ENCODE data around the gene FADS6. TPM values are rescaled to one million over a fixed set of nuclear protein-coding genes. Genes with fewer than 3 reads are reported as not detected.

The FADS6 gene
- polyA plus RNA-seq, 1 of the 3 experiments (the other 2 are of a cell fraction), result not detected

- Histone ChIP-seq H4K20me1 (ENCODE audit: insufficient read depth) (no peaks in the 10 kb centered on the region), H3K4me2 (no peak overlapping the region), H3K27me3 (ENCODE audit: insufficient read depth) (peaks cover 83% of the 10 kb centered on the region), H2AFZ (ENCODE audit: low read depth) (no peak overlapping the region), H3K27ac (ENCODE audit: low read depth in 2 of 2, low read length in 1 of 2) (no peak overlapping the region), H3K36me3 (replicated peaks in 1 of 2; ENCODE audit: control insufficient read depth in 1 of 2, insufficient read depth in 2 of 2, low read length in 1 of 2) (no peaks in the 10 kb centered on the region), H3K9me2 (no peaks in the 10 kb centered on the region), H3K79me2 (ENCODE audit: insufficient read depth) (no peaks in the 10 kb centered on the region), H3F3A (replicated peaks; ENCODE audit: insufficient read depth) (no peaks in the 10 kb centered on the region), H3K9ac (no peak overlapping the region), H3K4me3 (ENCODE audit: low read depth in 2 of 2, low read length in 1 of 2) (no peak overlapping the region), H3K9me3 (no peaks in the 10 kb centered on the region), H3K4me1 (ENCODE audit: control insufficient read depth in 1 of 2, insufficient read depth in 2 of 2, low read depth in 1 of 2, low read length in 1 of 2) (no peaks in the 10 kb centered on the region; a peak in 1 of 4 replicates)
- TF ChIP-seq JUND (IDR thresholded peaks at IDR 0.05), result no peak
- ChIA-PET CTCF (interaction anchor here (2.0 to 8.3 kb wide), 4 partner anchors 15 to 148 kb away, joined by 6 to 77 read pairs (median 10); partner anchors contain the start of genes OTOP2 and USH1G), POLR2A (interaction anchor here (1.0 kb wide), 1 partner anchor 11 kb away, joined by 5 read pairs; no protein-coding TSS in a partner anchor)
- 45% methylated on average over 8 of the region's 8 CpGs for WGBS (ENCODE audit: low lambda C conversion rate)
- DNase-seq, result no peak
Observed at GRCh38 chr17:74939534-74939933, 46.1 kb upstream of the FADS6 start.

- H3K9me3 ChIP-seq, result no peaks in the 10 kb centered on the region
- no peaks in the 10 kb centered on the region; a peak in 1 of 4 replicates for H3K4me1 ChIP-seq (ENCODE audit: control insufficient read depth in 1 of 2, insufficient read depth in 2 of 2, low read depth in 1 of 2, low read length in 1 of 2)
- no peaks in the 10 kb centered on the region for H3K36me3 ChIP-seq (replicated peaks in 1 of 2; ENCODE audit: control insufficient read depth in 1 of 2, insufficient read depth in 2 of 2, low read length in 1 of 2)
- no peak overlapping the region for H3K4me3 ChIP-seq (ENCODE audit: low read depth in 2 of 2, low read length in 1 of 2)
- H3F3A ChIP-seq (replicated peaks; ENCODE audit: insufficient read depth), result no peaks in the 10 kb centered on the region
- TF ChIP-seq RFX5 (IDR thresholded peaks at IDR 0.05; ENCODE audit: low read length), result no peak
- no peak for TF ChIP-seq ELF1 (IDR thresholded peaks at IDR 0.05)
- no peak for TF ChIP-seq EZH2phosphoT487 (IDR thresholded peaks at IDR 0.05; ENCODE audit: borderline replicate concordance, low read depth)
- no peak for TF ChIP-seq GABPA (IDR thresholded peaks at IDR 0.05; ENCODE audit: low read depth)
- TF ChIP-seq FOXM1 (IDR thresholded peaks at IDR 0.05; ENCODE audit: low read depth), result no peak
- no peak for TF ChIP-seq MXI1 (IDR thresholded peaks at IDR 0.05; ENCODE audit: low read depth, low read length)
- no peak for TF ChIP-seq RCOR1 (IDR thresholded peaks at IDR 0.05; ENCODE audit: low read length)
- no peak for TF ChIP-seq RAD21 (IDR thresholded peaks at IDR 0.05; ENCODE audit: low read length)
- no peak for TF ChIP-seq POLR2AphosphoS5 (IDR thresholded peaks at IDR 0.05; ENCODE audit: low read depth, low read length)
- TF ChIP-seq RXRA (IDR thresholded peaks at IDR 0.05; ENCODE audit: borderline replicate concordance, low read depth), result no peak
- TF ChIP-seq PBX3 (IDR thresholded peaks at IDR 0.05), result no peak
- TF ChIP-seq JUND (IDR thresholded peaks at IDR 0.05), result no peak
- no peak for TF ChIP-seq ZBTB33 (IDR thresholded peaks at IDR 0.05; ENCODE audit: borderline replicate concordance, low read depth)
- no peak for TF ChIP-seq SMC3 (IDR thresholded peaks at IDR 0.05; ENCODE audit: low read depth, low read length)
- no peak for TF ChIP-seq NFIC (IDR thresholded peaks at IDR 0.05; ENCODE audit: borderline replicate concordance)
- ChIA-PET POLR2A (interaction anchor here (0.6 to 1.0 kb wide), 2 partner anchors 12 to 263 kb away, joined by 3 to 5 read pairs; no protein-coding TSS in a partner anchor), CTCF (interaction anchor here (0.6 to 8.3 kb wide), 6 partner anchors 14 to 233 kb away, joined by 3 to 77 read pairs (median 8); partner anchors contain the start of genes OTOP2 and USH1G)
- H4K20me1 ChIP-seq (ENCODE audit: insufficient read depth), result no peaks in the 10 kb centered on the region
- no peak overlapping the region for H2AFZ ChIP-seq (ENCODE audit: low read depth)
- WGBS (ENCODE audit: low lambda C conversion rate), result 48% methylated on average over 8 of the region's 8 CpGs
- no peak overlapping the region for H3K4me2 ChIP-seq
- no peak overlapping the region for H3K9ac ChIP-seq
- no peak for DNase-seq
- H3K27me3 ChIP-seq (ENCODE audit: insufficient read depth), result peaks cover 89% of the 10 kb centered on the region
- H3K9me2 ChIP-seq, result no peaks in the 10 kb centered on the region
- H3K27ac ChIP-seq (ENCODE audit: low read depth in 2 of 2, low read length in 1 of 2), result no peak overlapping the region
- H3K79me2 ChIP-seq (ENCODE audit: insufficient read depth), result no peaks in the 10 kb centered on the region
Observed at GRCh38 chr17:74938194-74938950, 44.9 kb upstream of the FADS6 start.
